ENCODE data around the gene BSN. TPM values are rescaled to one million over a fixed set of nuclear protein-coding genes. Genes with fewer than 3 reads are reported as not detected.

Gene BSN
- polyA plus RNA-seq, 1 donor (not counting 4 experiments of a cell fraction or from before 2014, with no cell fraction given): under 0.01 TPM

- no peak for TF ChIP-seq EZH2 (IDR thresholded peaks at IDR 0.05; ENCODE audit: low read length)
- TF ChIP-seq, protein P1, sequence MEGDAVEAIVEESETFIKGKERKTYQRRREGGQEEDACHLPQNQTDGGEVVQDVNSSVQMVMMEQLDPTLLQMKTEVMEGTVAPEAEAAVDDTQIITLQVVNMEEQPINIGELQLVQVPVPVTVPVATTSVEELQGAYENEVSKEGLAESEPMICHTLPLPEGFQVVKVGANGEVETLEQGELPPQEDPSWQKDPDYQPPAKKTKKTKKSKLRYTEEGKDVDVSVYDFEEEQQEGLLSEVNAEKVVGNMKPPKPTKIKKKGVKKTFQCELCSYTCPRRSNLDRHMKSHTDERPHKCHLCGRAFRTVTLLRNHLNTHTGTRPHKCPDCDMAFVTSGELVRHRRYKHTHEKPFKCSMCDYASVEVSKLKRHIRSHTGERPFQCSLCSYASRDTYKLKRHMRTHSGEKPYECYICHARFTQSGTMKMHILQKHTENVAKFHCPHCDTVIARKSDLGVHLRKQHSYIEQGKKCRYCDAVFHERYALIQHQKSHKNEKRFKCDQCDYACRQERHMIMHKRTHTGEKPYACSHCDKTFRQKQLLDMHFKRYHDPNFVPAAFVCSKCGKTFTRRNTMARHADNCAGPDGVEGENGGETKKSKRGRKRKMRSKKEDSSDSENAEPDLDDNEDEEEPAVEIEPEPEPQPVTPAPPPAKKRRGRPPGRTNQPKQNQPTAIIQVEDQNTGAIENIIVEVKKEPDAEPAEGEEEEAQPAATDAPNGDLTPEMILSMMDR (optimal IDR thresholded peaks at IDR 0.05 in 1 of 3, IDR thresholded peaks at IDR 0.05 in 1 of 3, conservative IDR thresholded peaks at IDR 0.05 in 1 of 3; ENCODE audit: extremely low read depth in 1 of 3, insufficient read depth in 2 of 3, low read length in 3 of 3): no peak
- Histone ChIP-seq H3K79me2 (ENCODE audit: control insufficient read depth, insufficient read depth, low read length) (no peaks in the 10 kb centered on the region), H3K36me3 (ENCODE audit: control insufficient read depth in 2 of 2, extremely low read depth in 1 of 2, insufficient read depth in 2 of 2, low read length in 2 of 2) (no peaks in the 10 kb centered on the region), H3K27me3 (ENCODE audit: control insufficient read depth, extremely low read depth, insufficient read depth, low read length) (peaks cover 5% of the 10 kb centered on the region), H3K9me3 (ENCODE audit: control insufficient read depth, low read depth, low read length) (no peaks in the 10 kb centered on the region), H2AFZ (ENCODE audit: control insufficient read depth, low read length) (no peak overlapping the region), H3K9ac (ENCODE audit: control insufficient read depth, extremely low read depth, insufficient read depth, low read length) (no peak overlapping the region), H4K20me1 (ENCODE audit: control insufficient read depth, extremely low read depth, insufficient read depth, low read length) (no peaks in the 10 kb centered on the region), H3K4me2 (ENCODE audit: control insufficient read depth, extremely low read depth, insufficient read depth, low read depth, low read length) (no peak overlapping the region), H3K4me3 (ENCODE audit: control insufficient read depth in 2 of 3, extremely low read depth in 1 of 3, insufficient read depth in 2 of 3, low read depth in 1 of 3, low read length in 3 of 3) (no peak overlapping the region), H3K4me1 (ENCODE audit: control insufficient read depth, extremely low read depth, insufficient read depth, low read length) (peaks cover 10% of the 10 kb centered on the region), H3K27ac (ENCODE audit: control insufficient read depth, insufficient read depth, low read length) (no peak overlapping the region), H3K9me1 (ENCODE audit: control insufficient read depth, extremely low read depth, insufficient read depth, low read length) (no peaks in the 10 kb centered on the region)
- FAIRE-seq (no peak), DNase-seq (ENCODE audit: low read depth, low spot score) (no peak)
- dilution Hi-C loops (cut with MboI; ENCODE audit: extremely low pct_ligation_motif_present, low sequenced_read_pairs): loop anchor here (25.0 kb wide), 1 partner anchor 104 kb away; the partner anchor contains the start of gene BSN
Measured at GRCh38 chr3:49665822-49666519, 111.7 kb downstream of the BSN start.

DNA sequence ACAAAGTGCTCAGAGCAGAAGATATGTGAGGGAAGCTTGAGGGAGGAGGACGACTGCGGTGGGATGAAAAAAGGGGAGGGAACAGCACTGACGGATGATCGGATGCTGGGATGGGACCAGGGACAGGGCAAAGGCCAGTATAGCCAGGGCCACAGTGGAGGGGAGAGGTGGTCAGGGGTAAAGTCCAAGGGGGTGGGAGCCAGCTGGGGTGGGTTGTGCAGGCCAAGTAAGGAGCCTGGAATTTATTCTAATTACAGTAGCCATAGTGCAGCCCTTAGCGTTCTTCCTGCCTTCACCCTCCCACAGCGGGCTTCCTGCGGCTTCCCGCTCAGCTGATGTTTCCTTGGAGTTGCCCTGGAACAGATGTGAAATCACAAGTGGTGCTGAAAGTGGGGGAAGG lies 112.3 kb downstream of the BSN start:
- no peak for DNase-seq (ENCODE audit: low read depth, low spot score)
- TF ChIP-seq, protein P1 (optimal IDR thresholded peaks at IDR 0.05 in 1 of 3, IDR thresholded peaks at IDR 0.05 in 1 of 3, conservative IDR thresholded peaks at IDR 0.05 in 1 of 3; ENCODE audit: extremely low read depth in 1 of 3, insufficient read depth in 2 of 3, low read length in 3 of 3): no peak
- no peak for TF ChIP-seq EZH2 (IDR thresholded peaks at IDR 0.05; ENCODE audit: low read length)
- H3K4me3 ChIP-seq (ENCODE audit: control insufficient read depth in 2 of 3, extremely low read depth in 1 of 3, insufficient read depth in 2 of 3, low read depth in 1 of 3, low read length in 3 of 3): no peak overlapping the region
- no peak overlapping the region for H2AFZ ChIP-seq (ENCODE audit: control insufficient read depth, low read length)
- peaks cover 5% of the 10 kb centered on the region for H3K27me3 ChIP-seq (ENCODE audit: control insufficient read depth, extremely low read depth, insufficient read depth, low read length)
- H3K27ac ChIP-seq (ENCODE audit: control insufficient read depth, insufficient read depth, low read length): no peak overlapping the region
- dilution Hi-C loops (cut with MboI; ENCODE audit: extremely low pct_ligation_motif_present, low sequenced_read_pairs): loop anchor here (25.0 kb wide), 1 partner anchor 104 kb away; the partner anchor contains the start of gene BSN
- FAIRE-seq: no peak
- H4K20me1 ChIP-seq (ENCODE audit: control insufficient read depth, extremely low read depth, insufficient read depth, low read length): no peaks in the 10 kb centered on the region
- no peaks in the 10 kb centered on the region for H3K9me1 ChIP-seq (ENCODE audit: control insufficient read depth, extremely low read depth, insufficient read depth, low read length)
- no peak overlapping the region for H3K9ac ChIP-seq (ENCODE audit: control insufficient read depth, extremely low read depth, insufficient read depth, low read length)
- H3K4me1 ChIP-seq (ENCODE audit: control insufficient read depth, extremely low read depth, insufficient read depth, low read length): peaks cover 10% of the 10 kb centered on the region
- H3K36me3 ChIP-seq (ENCODE audit: control insufficient read depth in 2 of 2, extremely low read depth in 1 of 2, insufficient read depth in 2 of 2, low read length in 2 of 2): no peaks in the 10 kb centered on the region
- no peak overlapping the region for H3K4me2 ChIP-seq (ENCODE audit: control insufficient read depth, extremely low read depth, insufficient read depth, low read depth, low read length)
- H3K9me3 ChIP-seq (ENCODE audit: control insufficient read depth, low read depth, low read length): no peaks in the 10 kb centered on the region
- no peaks in the 10 kb centered on the region for H3K79me2 ChIP-seq (ENCODE audit: control insufficient read depth, insufficient read depth, low read length)
